ENCODE results near the gene SLC44A5.

GRCh38 chr1:75471252-75471651 lies 139.7 kb downstream of the SLC44A5 start:
- no peak for TF ChIP-seq REST (IDR thresholded peaks at IDR 0.05; ENCODE audit: insufficient read depth in 1 of 2, low read depth in 2 of 2, low read length in 1 of 2)
- TF ChIP-seq POLR2AphosphoS5 (IDR thresholded peaks at IDR 0.05; ENCODE audit: low read depth, low read length), result no peak
- no peak for TF ChIP-seq CTCF (IDR thresholded peaks at IDR 0.05)
- no peak for TF ChIP-seq TCF7L2 (IDR thresholded peaks at IDR 0.05; ENCODE audit: low read depth, low read length)
- no peak for TF ChIP-seq SIN3A (IDR thresholded peaks at IDR 0.05; ENCODE audit: borderline replicate concordance, insufficient read depth, low read depth, low read length)

Measured in Panc1 (cell line).